Measurements from ENCODE around the gene SUCLG2. TPM values are rescaled to one million over a fixed set of nuclear protein-coding genes. Genes with fewer than 3 reads are reported as not detected.

The SUCLG2 gene
- polyA plus RNA-seq, 2 of the 4 experiments (the other 2 are of a cell fraction), result 39.8 to 61.3 TPM

DNA sequence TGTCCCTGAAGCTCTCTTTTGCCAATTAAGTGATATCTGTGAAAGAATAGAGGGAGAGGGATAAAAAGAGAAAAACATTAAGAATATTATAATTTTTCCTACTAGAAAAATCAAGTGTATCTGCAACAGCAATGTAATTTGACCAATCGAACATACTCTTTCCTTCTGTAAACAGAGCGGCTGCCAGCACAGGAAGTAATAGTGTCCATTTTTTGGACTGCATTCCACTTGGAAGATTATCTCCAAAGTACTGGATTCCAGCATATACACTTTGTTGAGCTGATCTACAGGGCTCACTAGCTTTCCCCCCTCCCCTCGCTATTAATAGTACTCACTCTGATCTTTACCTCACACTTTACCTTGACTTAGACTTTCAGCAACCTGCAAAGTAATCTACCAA, 90.4 kb downstream of the SUCLG2 start:
- H3K27ac ChIP-seq, result no peak overlapping the region
- H3K4me3 ChIP-seq, result no peak overlapping the region
- WGBS (ENCODE audit: missing lambda C conversion rate), result 79% methylated on average over 3 of the region's 3 CpGs
- POLR2A ChIA-PET, result no interaction called here
- DNase-seq (ENCODE audit: low read depth in 1 of 2, low spot score in 1 of 2) (no peak), FAIRE-seq (no peak), ATAC-seq (no peak)
- H3K4me1 ChIP-seq, result peaks cover 16% of the 10 kb centered on the region; the same call in 2 of the 3 replicates
- no peak overlapping the region for H3K4me2 ChIP-seq
- H3K9me3 ChIP-seq, result no peaks in the 10 kb centered on the region
- no peak for TF ChIP-seq JUNB (IDR thresholded peaks at IDR 0.05)
- TF ChIP-seq, protein P1, sequence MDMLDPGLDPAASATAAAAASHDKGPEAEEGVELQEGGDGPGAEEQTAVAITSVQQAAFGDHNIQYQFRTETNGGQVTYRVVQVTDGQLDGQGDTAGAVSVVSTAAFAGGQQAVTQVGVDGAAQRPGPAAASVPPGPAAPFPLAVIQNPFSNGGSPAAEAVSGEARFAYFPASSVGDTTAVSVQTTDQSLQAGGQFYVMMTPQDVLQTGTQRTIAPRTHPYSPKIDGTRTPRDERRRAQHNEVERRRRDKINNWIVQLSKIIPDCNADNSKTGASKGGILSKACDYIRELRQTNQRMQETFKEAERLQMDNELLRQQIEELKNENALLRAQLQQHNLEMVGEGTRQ (IDR thresholded peaks at IDR 0.05), result no peak
- no peak for TF ChIP-seq RARB (CRISPR knock-in tag; IDR thresholded peaks at IDR 0.05)
- TF ChIP-seq, protein P2, sequence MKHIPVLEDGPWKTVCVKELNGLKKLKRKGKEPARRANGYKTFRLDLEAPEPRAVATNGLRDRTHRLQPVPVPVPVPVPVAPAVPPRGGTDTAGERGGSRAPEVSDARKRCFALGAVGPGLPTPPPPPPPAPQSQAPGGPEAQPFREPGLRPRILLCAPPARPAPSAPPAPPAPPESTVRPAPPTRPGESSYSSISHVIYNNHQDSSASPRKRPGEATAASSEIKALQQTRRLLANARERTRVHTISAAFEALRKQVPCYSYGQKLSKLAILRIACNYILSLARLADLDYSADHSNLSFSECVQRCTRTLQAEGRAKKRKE (CRISPR knock-in tag; IDR thresholded peaks at IDR 0.05; ENCODE audit: low read depth), result no peak
- no peak for TF ChIP-seq CBX2 (IDR thresholded peaks at IDR 0.05; ENCODE audit: borderline replicate concordance, low read depth)
- TF ChIP-seq ZC3H11A (IDR thresholded peaks at IDR 0.05), result no peak
- no peak for TF ChIP-seq RFX5 (IDR thresholded peaks at IDR 0.05)
- no peak for TF ChIP-seq ZFP36 (IDR thresholded peaks at IDR 0.05; ENCODE audit: borderline replicate concordance, partially characterized antibody)
- TF ChIP-seq MAZ (IDR thresholded peaks at IDR 0.05; ENCODE audit: borderline replicate concordance, low read depth, low read length), result no peak
- TF ChIP-seq RNF2 (IDR thresholded peaks at IDR 0.05; ENCODE audit: borderline replicate concordance, low read depth), result no peak
- TF ChIP-seq FOSL2 (IDR thresholded peaks at IDR 0.05), result no peak
- no peak for TF ChIP-seq FOSL2 (CRISPR knock-in tag; IDR thresholded peaks at IDR 0.05)
- CTCF ChIA-PET, result interaction anchor here (1.3 kb wide), 1 partner anchor 18 kb away, joined by 3 read pairs; no protein-coding TSS in a partner anchor

DNA sequence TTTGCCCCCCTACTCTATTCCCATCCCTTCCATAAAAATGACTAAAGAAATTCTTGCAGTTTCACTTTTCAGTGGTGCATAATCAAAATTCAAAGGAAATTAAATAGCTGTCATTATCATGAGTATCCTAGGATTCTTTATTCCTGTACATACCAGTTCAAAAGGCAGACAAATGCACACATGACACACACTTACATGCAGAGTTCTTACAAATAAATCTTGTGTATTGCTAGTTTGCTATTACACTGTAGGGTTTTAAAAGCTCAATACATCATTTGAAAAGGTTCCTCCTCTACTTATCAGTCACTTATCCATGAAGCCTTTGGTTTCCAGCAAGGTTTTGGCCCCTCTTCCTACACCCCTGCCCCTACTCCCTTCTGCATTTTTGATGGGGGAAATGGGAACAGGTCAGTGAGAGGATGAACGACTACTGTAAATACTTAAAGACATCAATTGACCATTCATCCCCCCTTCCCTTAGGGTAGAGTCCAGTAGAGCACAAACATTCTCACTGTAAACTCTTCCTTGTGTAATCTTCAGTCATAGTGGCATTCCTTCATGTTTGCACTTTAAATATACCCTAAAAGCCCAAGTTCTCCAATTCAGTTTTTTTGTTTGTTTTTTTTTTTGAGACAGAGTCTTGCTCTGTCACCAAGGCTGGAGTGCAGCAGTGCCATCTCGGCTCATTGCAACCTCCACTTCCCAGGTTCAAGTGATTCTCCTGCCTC, 92.6 kb downstream of the SUCLG2 start:
- CTCF ChIA-PET, result no interaction called here

DNA sequence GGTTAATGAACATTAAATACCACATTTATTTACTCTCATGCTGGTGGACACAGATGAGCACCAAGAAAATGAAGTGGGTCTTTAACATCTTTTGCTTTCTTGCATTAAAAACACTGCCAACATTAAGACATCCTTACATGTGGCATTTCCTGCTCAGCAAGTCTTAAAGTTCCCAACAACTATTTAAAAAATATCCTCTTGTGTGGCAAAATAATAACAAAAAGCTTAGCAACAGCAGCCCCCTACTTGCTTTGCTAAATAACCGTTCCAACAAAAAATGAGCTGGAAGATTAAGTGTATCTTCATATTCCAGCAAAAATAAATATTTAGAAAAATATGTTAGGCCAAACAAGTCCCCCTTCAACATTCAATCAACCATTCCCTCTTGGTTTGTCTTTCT, 93.1 kb downstream of the SUCLG2 start:
- no peaks in the 10 kb centered on the region for H3K9me3 ChIP-seq
- TF ChIP-seq CEBPB (IDR thresholded peaks at IDR 0.05), result no peak
- TF ChIP-seq CHD2 (IDR thresholded peaks at IDR 0.05; ENCODE audit: low read length, partially characterized antibody), result no peak
- no peak for TF ChIP-seq RNF2 (IDR thresholded peaks at IDR 0.05; ENCODE audit: borderline replicate concordance, low read depth)
- no peak overlapping the region for H3K4me3 ChIP-seq
- ChIA-PET CTCF (no interaction called here), POLR2A (no interaction called here)
- ATAC-seq (no peak), FAIRE-seq (no peak), DNase-seq (ENCODE audit: low read depth in 1 of 2, low spot score in 1 of 2) (no peak)
- no peak overlapping the region for H3K4me2 ChIP-seq
- peaks cover 16% of the 10 kb centered on the region; the same call in 2 of the 3 replicates for H3K4me1 ChIP-seq
- no peak overlapping the region for H3K27ac ChIP-seq
- WGBS (ENCODE audit: missing lambda C conversion rate), result 82% methylated on average over 1 of the region's 1 CpG

More for the DNA sequence above, 92.6 kb downstream of the SUCLG2 start:
- no peaks in the 10 kb centered on the region for H3K9me3 ChIP-seq
- POLR2A ChIA-PET, result no interaction called here
- peak overlapping the region; percentile 44 for H3K4me2 ChIP-seq
- ATAC-seq, result peak in 1 of 2 experiments; percentile 52; a peak in 2 of 6 replicates
- H3K27ac ChIP-seq, result no peak overlapping the region
- no peak for FAIRE-seq
- peaks cover 16% of the 10 kb centered on the region; the same call in 2 of the 3 replicates for H3K4me1 ChIP-seq
- no peak overlapping the region for H3K4me3 ChIP-seq
- peak in 1 of 2 experiments; percentile 9 for DNase-seq (ENCODE audit: low read depth in 1 of 2, low spot score in 1 of 2)
- 34% methylated on average over 2 of the region's 2 CpGs for WGBS (ENCODE audit: missing lambda C conversion rate)
- no peak for TF ChIP-seq FOXS1 (CRISPR knock-in tag; IDR thresholded peaks at IDR 0.05)

DNA sequence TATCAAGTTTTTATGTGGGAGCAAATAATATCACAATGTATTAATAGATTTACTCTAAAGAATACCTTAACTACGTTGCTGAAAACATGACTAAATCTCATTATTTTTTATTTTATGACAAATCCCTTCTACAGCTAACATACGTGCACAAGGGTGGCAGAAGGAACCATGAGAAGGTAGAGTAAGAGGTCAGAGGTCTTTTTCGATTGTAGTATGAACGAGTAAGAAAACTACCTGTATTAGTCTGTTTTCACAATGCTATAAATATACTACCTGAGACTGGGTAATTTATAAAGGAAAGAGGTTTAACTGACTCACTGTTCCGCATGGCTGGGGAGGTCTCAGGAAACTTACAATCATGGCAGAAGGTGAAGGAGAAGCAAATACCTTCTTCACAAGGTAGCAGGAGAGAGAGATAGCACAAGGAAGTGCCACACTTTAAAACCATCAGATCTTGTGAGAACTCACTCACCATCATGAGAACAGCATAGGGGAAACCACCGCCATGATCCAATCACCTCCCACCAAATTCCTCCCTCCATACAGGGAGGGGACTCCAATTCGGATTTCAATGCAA, 95.3 kb downstream of the SUCLG2 start:
- no peak for FAIRE-seq
- Histone ChIP-seq H3K4me3 (no peak overlapping the region), H3K4me1 (peaks cover 16% of the 10 kb centered on the region; the same call in 2 of the 3 replicates), H3K27ac (no peak overlapping the region), H3K4me2 (no peak overlapping the region), H3K9me3 (no peaks in the 10 kb centered on the region)
- 92% methylated on average over 7 of the region's 7 CpGs for WGBS (ENCODE audit: missing lambda C conversion rate)
- DNase-seq (ENCODE audit: low read depth in 1 of 2, low spot score in 1 of 2), result no peak
- TF ChIP-seq SREBF2 (IDR thresholded peaks at IDR 0.05), result no peak
- TF ChIP-seq CHD4 (IDR thresholded peaks at IDR 0.05; ENCODE audit: borderline replicate concordance), result no peak
- TF ChIP-seq ZSCAN20 (CRISPR knock-in tag; IDR thresholded peaks at IDR 0.05), result no peak
- no peak for TF ChIP-seq MAZ (IDR thresholded peaks at IDR 0.05; ENCODE audit: borderline replicate concordance, low read depth, low read length)
- TF ChIP-seq CEBPB (IDR thresholded peaks at IDR 0.05), result no peak
- TF ChIP-seq FOSL2 (IDR thresholded peaks at IDR 0.05), result no peak
- no peak for TF ChIP-seq FOSL2 (CRISPR knock-in tag; IDR thresholded peaks at IDR 0.05)
- ATAC-seq, result no peak
- POLR2A ChIA-PET, result no interaction called here
- CTCF ChIA-PET, result no interaction called here
